ENCODE results near the gene SPEF1.

Gene SPEF1

GRCh38 chr20:3786126-3786484 lies 4.9 kb upstream of the SPEF1 start:
- Histone ChIP-seq H3K4me3 (ENCODE audit: low read length) (peak overlapping the region; percentile 88), H3K4me1 (ENCODE audit: control insufficient read depth, low read length) (peaks cover 47% of the 10 kb centered on the region), H3K9me3 (ENCODE audit: control insufficient read depth, insufficient read depth, low read length) (no peaks in the 10 kb centered on the region), H3K4me2 (ENCODE audit: low read length) (peak overlapping the region; percentile 91), H3K9me2 (replicated peaks; ENCODE audit: control insufficient read depth, low read length) (no peaks in the 10 kb centered on the region), H3F3A (ENCODE audit: control insufficient read depth, insufficient read depth) (peaks cover 10% of the 10 kb centered on the region), H4K20me1 (ENCODE audit: control insufficient read depth, insufficient read depth, low read depth, low read length) (peaks cover 9% of the 10 kb centered on the region; the same call in 1 of the 2 replicates), H3K79me2 (ENCODE audit: control insufficient read depth, low read length) (peaks cover 40% of the 10 kb centered on the region), H3K27me3 (ENCODE audit: control insufficient read depth, low read length) (no peaks in the 10 kb centered on the region), H3K36me3 (ENCODE audit: control insufficient read depth, low read length) (peaks cover 21% of the 10 kb centered on the region), H3K27ac (ENCODE audit: low read depth, low read length) (no peak overlapping the region)
- TF ChIP-seq CTCF (IDR thresholded peaks at IDR 0.05; ENCODE audit: low read depth, low read length, poor library complexity, severe bottlenecking), result no peak
- TF ChIP-seq EZH2phosphoT487 (IDR thresholded peaks at IDR 0.05; ENCODE audit: borderline replicate concordance, low read length), result no peak

GRCh38 chr20:3785240-3786125 lies 4.2 kb upstream of the SPEF1 start:
- H3K4me1 ChIP-seq (ENCODE audit: control insufficient read depth, low read length), result peaks cover 53% of the 10 kb centered on the region
- H3K9me3 ChIP-seq (ENCODE audit: control insufficient read depth, insufficient read depth, low read length), result no peaks in the 10 kb centered on the region
- H3K9me2 ChIP-seq (replicated peaks; ENCODE audit: control insufficient read depth, low read length), result no peaks in the 10 kb centered on the region
- peaks cover 7% of the 10 kb centered on the region; the same call in 1 of the 2 replicates for H3F3A ChIP-seq (ENCODE audit: control insufficient read depth, insufficient read depth)
- H4K20me1 ChIP-seq (ENCODE audit: control insufficient read depth, insufficient read depth, low read depth, low read length), result peaks cover 9% of the 10 kb centered on the region; the same call in 1 of the 2 replicates
- peak overlapping the region; percentile 88 for H3K4me3 ChIP-seq (ENCODE audit: low read length)
- H3K79me2 ChIP-seq (ENCODE audit: control insufficient read depth, low read length), result peaks cover 40% of the 10 kb centered on the region
- no peak overlapping the region for H3K27ac ChIP-seq (ENCODE audit: low read depth, low read length)
- H3K36me3 ChIP-seq (ENCODE audit: control insufficient read depth, low read length), result peaks cover 21% of the 10 kb centered on the region
- H3K4me2 ChIP-seq (ENCODE audit: low read length), result peak overlapping the region; percentile 91
- H3K27me3 ChIP-seq (ENCODE audit: control insufficient read depth, low read length), result no peaks in the 10 kb centered on the region
- TF ChIP-seq EZH2phosphoT487 (IDR thresholded peaks at IDR 0.05; ENCODE audit: borderline replicate concordance, low read length) (no peak), CTCF (IDR thresholded peaks at IDR 0.05; ENCODE audit: low read depth, low read length, poor library complexity, severe bottlenecking) (no peak)

GRCh38 chr20:3784863-3785239 lies 3.6 kb upstream of the SPEF1 start:
- no peak overlapping the region for H3K27ac ChIP-seq (ENCODE audit: low read depth, low read length)
- no peaks in the 10 kb centered on the region; the same call in 1 of the 2 replicates for H3K27me3 ChIP-seq (ENCODE audit: control insufficient read depth, low read length)
- peaks cover 21% of the 10 kb centered on the region for H3K36me3 ChIP-seq (ENCODE audit: control insufficient read depth, low read length)
- H3K4me2 ChIP-seq (ENCODE audit: low read length), result peak overlapping the region; percentile 91
- H3F3A ChIP-seq (ENCODE audit: control insufficient read depth, insufficient read depth), result peaks cover 7% of the 10 kb centered on the region; the same call in 1 of the 2 replicates
- H4K20me1 ChIP-seq (ENCODE audit: control insufficient read depth, insufficient read depth, low read depth, low read length), result peaks cover 9% of the 10 kb centered on the region; the same call in 1 of the 2 replicates
- peak overlapping the region; percentile 88 for H3K4me3 ChIP-seq (ENCODE audit: low read length)
- no peak for TF ChIP-seq EZH2phosphoT487 (IDR thresholded peaks at IDR 0.05; ENCODE audit: borderline replicate concordance, low read length)
- no peak for TF ChIP-seq CTCF (IDR thresholded peaks at IDR 0.05; ENCODE audit: low read depth, low read length, poor library complexity, severe bottlenecking)
- H3K9me3 ChIP-seq (ENCODE audit: control insufficient read depth, insufficient read depth, low read length), result no peaks in the 10 kb centered on the region
- H3K9me2 ChIP-seq (replicated peaks; ENCODE audit: control insufficient read depth, low read length), result no peaks in the 10 kb centered on the region
- peaks cover 53% of the 10 kb centered on the region for H3K4me1 ChIP-seq (ENCODE audit: control insufficient read depth, low read length)
- H3K79me2 ChIP-seq (ENCODE audit: control insufficient read depth, low read length), result peaks cover 40% of the 10 kb centered on the region

Data from DOHH2 (cell line).